HepG2 (cell line): ENCODE data around the gene CSK. TPM values are rescaled to one million over a fixed set of nuclear protein-coding genes. Genes with fewer than 3 reads are reported as not detected.
A peak's percentile ranks its signal among the peaks of the same experiment; 100 is the strongest.

Experiments
- ARNT2 ChIP-seq: sonication (generic); formaldehyde crosslinking; IDR thresholded peaks from 2 replicates; pipeline ENCODE4 v1.8.0; 2022; ENCODE audit warnings: mild to moderate bottlenecking, low read depth, missing genetic modification reagents, moderate library complexity
- BRCA1 ChIP-seq: sonication (generic); formaldehyde crosslinking; IDR thresholded peaks from 2 replicates; pipeline ENCODE4 v1.4.0; 2020; ENCODE audit warnings: missing genetic modification reagents
- CHD2 ChIP-seq: IDR thresholded peaks from 2 replicates; pipeline ENCODE4 v1.6.1; 2011; ENCODE audit warnings: low read depth, low read length, improper control_type of control experiment
- ETV5 ChIP-seq: IDR thresholded peaks from 2 replicates; pipeline ENCODE4 v1.6.1; 2018; ENCODE audit warnings: missing biosample characterization, missing genetic modification reagents, inconsistent platforms, borderline replicate concordance
- GTF2F1 ChIP-seq: fragments of 150-350 bp; IDR thresholded peaks from 2 replicates; pipeline ENCODE4 v1.6.1; 2014; ENCODE audit warnings: low read length
- HDAC6 ChIP-seq: fragments of 200-600 bp; sonication (generic); IDR thresholded peaks from 2 replicates; pipeline ENCODE4 v1.7.0; 2017; ENCODE audit warnings: mild to moderate bottlenecking, antibody characterized with exemption, low read length, low read depth
- NAIF1 ChIP-seq: sonication (generic); formaldehyde crosslinking; IDR thresholded peaks from 2 replicates; pipeline ENCODE4 v1.5.0; 2020; ENCODE audit warnings: mild to moderate bottlenecking, missing genetic modification reagents, borderline replicate concordance
- NFRKB ChIP-seq: fragments of 450-650 bp; IDR thresholded peaks from 2 replicates; pipeline ENCODE4 v1.6.1; 2017
- PPARG ChIP-seq: conservative IDR thresholded peaks from 2 replicates; pipeline ENCODE4 v1.6.1; 2016; ENCODE audit warnings: missing biosample characterization, missing genetic modification reagents
- SIN3B ChIP-seq: fragments of 150-350 bp; IDR thresholded peaks from 2 replicates; pipeline ENCODE4 v1.6.1; 2014; ENCODE audit warnings: low read length
- SRY ChIP-seq: sonication (generic); formaldehyde crosslinking; IDR thresholded peaks from 2 replicates; pipeline ENCODE4 v1.8.0; 2022; ENCODE audit warnings: mild to moderate bottlenecking, missing genetic modification reagents
- TBX2 ChIP-seq: sonication (generic); formaldehyde crosslinking; IDR thresholded peaks from 2 replicates; pipeline ENCODE4 v1.5.0; 2020; ENCODE audit warnings: missing genetic modification reagents, mild to moderate bottlenecking, borderline replicate concordance
- THAP8 ChIP-seq: sonication (generic); formaldehyde crosslinking; IDR thresholded peaks from 2 replicates; pipeline ENCODE4 v1.5.1; 2020; ENCODE audit warnings: missing genetic modification reagents, mild to moderate bottlenecking, borderline replicate concordance
- THAP9 ChIP-seq: sonication (generic); formaldehyde crosslinking; IDR thresholded peaks from 2 replicates; pipeline ENCODE4; 2020; ENCODE audit warnings: missing genetic modification reagents, mild to moderate bottlenecking, borderline replicate concordance
- ZFAT ChIP-seq: sonication (generic); formaldehyde crosslinking; conservative IDR thresholded peaks from 2 replicates; pipeline ENCODE4 v1.8.1; 2023; ENCODE audit warnings: missing genetic modification reagents, inconsistent platforms
- ZNF337 ChIP-seq: sonication (generic); formaldehyde crosslinking; IDR thresholded peaks from 2 replicates; pipeline ENCODE4 v1.5.1; 2020; ENCODE audit warnings: missing genetic modification reagents, low read depth, mild to moderate bottlenecking, borderline replicate concordance
- ZNF414 ChIP-seq: sonication (generic); formaldehyde crosslinking; IDR thresholded peaks from 2 replicates; pipeline ENCODE4 v1.5.0; 2020; ENCODE audit warnings: missing genetic modification reagents
- ZNF512B ChIP-seq: sonication (generic); formaldehyde crosslinking; IDR thresholded peaks from 2 replicates; pipeline ENCODE4 v1.5.1; 2020; ENCODE audit warnings: missing genetic modification reagents, mild to moderate bottlenecking, borderline replicate concordance
- ZNF775 ChIP-seq: sonication (generic); formaldehyde crosslinking; IDR thresholded peaks from 2 replicates; pipeline ENCODE4 v1.4.0; 2020; ENCODE audit warnings: missing genetic modification reagents, mild to moderate bottlenecking, moderate library complexity, borderline replicate concordance
- ZNF784 ChIP-seq: sonication (generic); formaldehyde crosslinking; IDR thresholded peaks from 2 replicates; pipeline ENCODE4 v1.5.1; 2020; ENCODE audit warnings: missing genetic modification reagents, mild to moderate bottlenecking, borderline replicate concordance
- polyA plus RNA-seq, 8 experiments: library from polyadenylated mRNA; depleted of rRNA in 3 of 8; stranded (reverse) in 7 of 8; unstranded in 1 of 8; fragments of >200 nt; fragmentation: Illumina TruSeq in 4 of 8; extraction: Trizol in 4 of 8; gene quantifications; 2 replicates each; pipeline versions ENCODE4 v1.2.1 to v1.2.3, GENCODE V29; 2011 to 2016; ENCODE audit warnings: low read depth in 4 of 8, missing spikeins in 1 of 8, mixed read lengths in 1 of 8; ENCODE audit not compliant: insufficient read depth in 1 of 8
- total RNA-seq, 5 experiments: library from RNA; depleted of rRNA; stranded (reverse); fragments of >200 nt; fragmentation: Illumina TruSeq; extraction: Trizol; gene quantifications; 2 replicates each; pipeline ENCODE4 v1.2.3, GENCODE V29; 2016; ENCODE audit warnings: low read depth in 1 of 5

The CSK gene
- total and polyA plus RNA-seq, 2 of the 13 experiments (the other 11 are each of a cell fraction or from before 2014, with no cell fraction given), result 12.5 to 21.3 TPM

- TF ChIP-seq ZNF512B (CRISPR knock-in tag) (no peak), ARNT2 (CRISPR knock-in tag) (no peak), ZNF775 (CRISPR knock-in tag) (no peak), ETV5 (CRISPR knock-in tag) (no peak), THAP9 (no peak), NFRKB (no peak), ZNF337 (CRISPR knock-in tag) (no peak), BRCA1 (no peak), TBX2 (CRISPR knock-in tag) (peak; percentile 35; the same call in 1 of the 2 replicates), HDAC6 (no peak), ZNF784 (no peak), ZFAT (CRISPR knock-in tag) (no peak), GTF2F1 (no peak), THAP8 (no peak), SRY (CRISPR knock-in tag) (0 out of 2 replicates have a peak, but pooled peaks have one; percentile 36), CHD2 (no peak), NAIF1 (CRISPR knock-in tag) (no peak), SIN3B (no peak), ZNF414 (CRISPR knock-in tag) (0 out of 2 replicates have a peak, but pooled peaks have one; percentile 25), PPARG (CRISPR knock-in tag) (0 out of 2 replicates have a peak, but pooled peaks have one; percentile 33)
These were observed 18.1 kb downstream of the CSK start (continued) for GRCh38 chr15:74799856-74800558.
